Lower lobe of right lung (tissue), 2 donors: ENCODE data around the gene HLA-DQA1. TPM values are rescaled to one million over a fixed set of nuclear protein-coding genes. Genes with fewer than 3 reads are reported as not detected.
"Not testable (repeated sequence)": the region's sequence is repeated elsewhere in the genome, so short reads cannot be mapped to it uniquely, and the experiment has no call there.

Source experiments
- ATAC-seq, 2 donors: fragments of 200-7000 bp; cut with Tn5 transposase; one replicate each; pipeline ENCODE4 v1.9.1; 2020 to 2022; ENCODE audit warnings: mild to moderate bottlenecking in 2 of 2, moderate library complexity in 2 of 2
- DNase-seq: peaks from one replicate; pipeline ENCODE4 v3.0.0-alpha.2; 2020
- H3K27ac ChIP-seq: fragments of 200-600 bp; one replicate; pipeline ENCODE4 v1.8.0; 2022
- H3K27me3 ChIP-seq: fragments of 200-600 bp; one replicate; pipeline ENCODE4 v1.8.0; 2022; ENCODE audit warnings: low read depth
- H3K36me3 ChIP-seq: fragments of 200-600 bp; one replicate; pipeline ENCODE4 v1.8.0; 2022; ENCODE audit warnings: mild to moderate bottlenecking
- H3K4me1 ChIP-seq: fragments of 200-600 bp; one replicate; pipeline ENCODE4 v1.8.0; 2022
- H3K4me3 ChIP-seq: fragments of 200-600 bp; one replicate; pipeline ENCODE4 v1.8.0; 2022; ENCODE audit warnings: mild to moderate bottlenecking
- H3K9me3 ChIP-seq: fragments of 200-600 bp; one replicate; pipeline ENCODE4 v1.8.0; 2022
- intact Hi-C: fragments of 100-400 bp; cut with DNase I; formaldehyde crosslinking; loops from one replicate; pipeline ENCODE4 v1.11.0; 2022
- total RNA-seq: library from RNA; stranded (reverse); fragmentation: NEBNext Ultra II Directional; extraction: Animal tissue kit (Norgen Biotek cat#: 25700); gene quantifications from one replicate; pipeline ENCODE4 v1.2.1, GENCODE V29; 2021
- TF ChIP-seq, protein P1 (sequence below): fragments of 200-600 bp; IDR thresholded peaks from one replicate; pipeline ENCODE4 v1.8.0; 2022; ENCODE audit warnings: antibody characterized with exemption, mild to moderate bottlenecking
- donor health status: DM: no; HTN: yes; CAD: no; lungs with severe emphysema.

HLA-DQA1 gene
- total RNA-seq, 1 donor from 2014 or later = 144 TPM

DNA sequence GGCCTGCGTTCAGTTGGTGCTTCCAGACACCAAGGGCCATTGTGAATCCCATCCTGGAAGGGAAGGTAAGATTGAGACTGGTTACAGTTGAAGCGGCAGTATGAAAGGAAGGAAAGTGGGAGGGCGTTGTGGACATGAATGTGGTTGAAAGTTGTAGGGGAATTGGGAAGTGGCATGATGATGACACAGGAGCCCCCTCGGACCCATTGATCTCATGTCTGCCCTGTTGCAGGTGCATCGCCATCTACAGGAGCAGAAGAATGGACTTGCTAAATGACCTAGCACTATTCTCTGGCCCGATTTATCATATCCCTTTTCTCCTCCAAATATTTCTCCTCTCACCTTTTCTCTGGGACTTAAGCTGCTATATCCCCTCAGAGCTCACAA, 5.5 kb downstream of the HLA-DQA1 start:
- ATAC-seq (no peak), DNase-seq (no peak)
- Histone ChIP-seq H3K27ac (no peak overlapping the region), H3K4me3 (no peak overlapping the region), H3K4me1 (no peaks in the 10 kb centered on the region), H3K9me3 (no peaks in the 10 kb centered on the region), H3K27me3 (no peaks in the 10 kb centered on the region), H3K36me3 (no peaks in the 10 kb centered on the region)
- intact Hi-C loops = no loop called here
- TF ChIP-seq, protein P1, sequence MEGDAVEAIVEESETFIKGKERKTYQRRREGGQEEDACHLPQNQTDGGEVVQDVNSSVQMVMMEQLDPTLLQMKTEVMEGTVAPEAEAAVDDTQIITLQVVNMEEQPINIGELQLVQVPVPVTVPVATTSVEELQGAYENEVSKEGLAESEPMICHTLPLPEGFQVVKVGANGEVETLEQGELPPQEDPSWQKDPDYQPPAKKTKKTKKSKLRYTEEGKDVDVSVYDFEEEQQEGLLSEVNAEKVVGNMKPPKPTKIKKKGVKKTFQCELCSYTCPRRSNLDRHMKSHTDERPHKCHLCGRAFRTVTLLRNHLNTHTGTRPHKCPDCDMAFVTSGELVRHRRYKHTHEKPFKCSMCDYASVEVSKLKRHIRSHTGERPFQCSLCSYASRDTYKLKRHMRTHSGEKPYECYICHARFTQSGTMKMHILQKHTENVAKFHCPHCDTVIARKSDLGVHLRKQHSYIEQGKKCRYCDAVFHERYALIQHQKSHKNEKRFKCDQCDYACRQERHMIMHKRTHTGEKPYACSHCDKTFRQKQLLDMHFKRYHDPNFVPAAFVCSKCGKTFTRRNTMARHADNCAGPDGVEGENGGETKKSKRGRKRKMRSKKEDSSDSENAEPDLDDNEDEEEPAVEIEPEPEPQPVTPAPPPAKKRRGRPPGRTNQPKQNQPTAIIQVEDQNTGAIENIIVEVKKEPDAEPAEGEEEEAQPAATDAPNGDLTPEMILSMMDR = no peak

DNA sequence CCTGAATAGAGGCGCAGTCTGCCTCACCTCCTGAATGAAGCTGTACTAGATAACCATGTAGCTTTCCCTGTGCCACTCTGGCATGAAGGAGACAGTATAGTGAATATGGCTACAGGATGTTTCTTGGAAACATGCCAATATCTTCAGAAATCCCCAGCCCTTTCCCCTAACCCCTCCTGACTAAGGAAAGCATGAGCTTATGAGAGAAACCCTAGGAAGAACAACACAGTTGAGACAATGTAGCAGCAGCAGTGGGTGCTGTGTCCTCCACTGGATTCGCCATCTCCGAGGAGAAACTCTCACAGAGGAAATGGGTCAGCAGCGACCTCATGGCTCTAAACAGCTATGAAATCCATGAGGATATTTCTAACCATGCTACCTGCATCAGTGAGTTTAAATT, 6.7 kb downstream of the HLA-DQA1 start:
- Histone ChIP-seq H3K27me3 (no peaks in the 10 kb centered on the region), H3K4me3 (no peak overlapping the region), H3K4me1 (no peaks in the 10 kb centered on the region), H3K27ac (no peak overlapping the region), H3K9me3 (no peaks in the 10 kb centered on the region), H3K36me3 (no peaks in the 10 kb centered on the region)
- DNase-seq (no peak), ATAC-seq (no peak)
- intact Hi-C loops = no loop called here
- TF ChIP-seq, protein P1 = no peak

DNA sequence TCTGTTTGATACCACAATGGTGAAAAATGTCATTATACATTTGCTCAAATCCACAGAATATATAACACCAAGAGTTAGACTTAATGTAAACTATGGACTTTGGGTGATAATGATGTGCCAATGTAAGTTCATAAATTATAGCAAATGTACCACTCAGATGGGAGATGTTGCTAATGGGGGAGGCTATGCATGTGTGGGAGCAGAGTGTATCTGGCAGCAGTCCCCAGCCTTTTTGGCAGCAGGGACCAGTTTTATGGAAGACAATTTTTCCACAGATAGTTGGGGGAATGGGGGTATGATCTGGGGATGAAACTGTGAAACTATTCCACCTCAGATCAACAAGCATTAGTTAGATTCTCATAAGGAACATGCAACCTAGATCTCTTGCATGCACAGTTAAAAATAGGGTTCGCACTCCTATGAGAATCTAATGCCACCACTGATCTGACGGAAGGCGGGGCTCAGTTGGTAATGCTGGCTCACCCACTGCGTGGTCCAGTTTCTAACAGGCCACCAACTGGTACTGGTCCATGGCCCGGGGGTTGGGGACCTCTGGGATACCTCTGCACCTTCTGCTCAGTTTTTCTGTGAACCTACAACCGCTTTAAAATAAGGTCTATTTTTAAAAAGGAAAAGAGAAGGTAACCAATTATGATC, 8.0 kb downstream of the HLA-DQA1 start:
- intact Hi-C loops = no loop called here

DNA sequence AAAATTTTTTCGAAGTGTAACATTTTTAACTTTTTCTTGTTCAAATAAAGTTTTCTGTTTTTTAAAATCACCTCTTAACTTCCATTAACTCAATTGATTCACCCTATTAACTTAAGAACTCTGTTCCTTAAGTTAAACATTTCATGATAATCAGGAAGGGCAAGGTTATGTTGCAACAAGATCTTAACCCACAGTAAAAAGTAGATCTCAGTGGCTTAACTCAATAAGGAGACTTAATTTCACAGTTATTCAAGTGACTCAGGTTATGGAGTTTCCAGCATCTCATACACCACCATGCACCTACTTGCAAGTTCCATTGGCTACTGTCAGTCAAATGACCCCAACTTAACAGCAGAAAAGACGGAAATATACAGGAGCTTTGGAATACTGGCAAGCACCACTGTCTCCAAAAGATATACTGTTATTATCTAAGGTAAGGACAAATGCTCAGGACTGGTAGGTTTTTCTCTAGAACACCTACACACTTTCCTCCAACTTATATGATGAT, 18.1 kb downstream of the HLA-DQA1 start:
- H3K27ac ChIP-seq = no peak overlapping the region
- no peaks in the 10 kb centered on the region for H3K36me3 ChIP-seq
- H3K27me3 ChIP-seq = no peaks in the 10 kb centered on the region
- TF ChIP-seq, protein P1 = no peak
- intact Hi-C loops = no loop called here
- ATAC-seq (no peak), DNase-seq (no peak)
- no peaks in the 10 kb centered on the region for H3K4me1 ChIP-seq
- no peaks in the 10 kb centered on the region for H3K9me3 ChIP-seq
- H3K4me3 ChIP-seq = no peak overlapping the region

More for the DNA sequence above, 8.0 kb downstream of the HLA-DQA1 start:
- H3K4me3 ChIP-seq = no peak overlapping the region
- no peaks in the 10 kb centered on the region for H3K36me3 ChIP-seq
- no peak overlapping the region for H3K27ac ChIP-seq
- TF ChIP-seq, protein P1 = no peak
- ATAC-seq (no peak), DNase-seq (no peak)
- H3K4me1 ChIP-seq = no peaks in the 10 kb centered on the region
- no peaks in the 10 kb centered on the region for H3K27me3 ChIP-seq
- H3K9me3 ChIP-seq = no peaks in the 10 kb centered on the region

DNA sequence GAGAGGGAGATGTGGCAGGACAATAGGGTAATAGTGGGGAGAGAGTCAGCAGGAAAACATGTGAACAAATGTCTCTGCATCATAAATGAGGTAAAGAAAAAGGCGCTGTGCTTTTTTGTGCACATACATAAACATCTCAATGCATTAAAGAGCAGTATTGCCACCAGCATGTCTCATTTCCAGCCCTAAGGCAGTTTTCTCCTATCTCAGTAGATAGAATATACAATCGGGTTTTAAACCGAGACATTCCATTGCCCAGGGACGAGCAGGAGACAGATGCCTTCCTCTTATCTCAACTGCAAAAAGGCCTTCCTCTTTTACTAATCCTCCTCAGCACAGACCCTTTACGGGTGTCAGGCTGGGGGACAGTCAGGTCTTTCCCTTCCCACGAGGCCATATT, 20.1 kb downstream of the HLA-DQA1 start:
- H3K27me3 ChIP-seq, H3K36me3 ChIP-seq, H3K4me1 ChIP-seq, intact Hi-C loops, DNase-seq, H3K9me3 ChIP-seq, H3K4me3 ChIP-seq, ATAC-seq, H3K27ac ChIP-seq: not testable (repeated sequence)

DNA sequence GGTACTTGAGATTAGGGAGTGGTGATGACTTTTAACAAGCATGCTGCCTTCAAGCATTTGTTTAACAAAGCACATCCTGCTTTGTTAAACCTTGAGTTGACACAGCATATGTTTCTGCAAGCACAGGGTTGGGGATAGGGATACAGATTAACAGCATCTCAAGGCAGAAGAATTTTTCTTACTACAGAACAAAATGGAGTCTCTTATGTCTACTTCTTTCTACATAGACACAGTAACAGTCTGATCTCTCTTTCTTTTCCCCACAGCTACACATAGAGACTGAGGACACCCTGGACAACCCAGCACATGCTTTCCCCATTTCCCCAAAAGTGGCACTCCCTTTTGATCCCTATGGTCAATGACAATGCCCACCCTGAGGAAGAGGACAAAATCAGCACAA, 20.6 kb downstream of the HLA-DQA1 start:
- H3K27me3 ChIP-seq, H3K4me1 ChIP-seq, H3K36me3 ChIP-seq, DNase-seq, intact Hi-C loops, H3K9me3 ChIP-seq, H3K27ac ChIP-seq, ATAC-seq, H3K4me3 ChIP-seq: not testable (repeated sequence)
